Ovary (tissue), 3 donors: Measurements from ENCODE around the gene FLOT1.

Source experiments
- CTCF ChIP-seq, 3 donors: fragments of 450-650 bp in 2 of 3; fragments of 200-600 bp in 1 of 3; IDR thresholded peaks; one replicate each; pipeline versions ENCODE4 v1.5.1 to v1.8.0; 2016 to 2022; ENCODE audit warnings: antibody characterized with exemption in 3 of 3, mild to moderate bottlenecking in 1 of 3
- EP300 ChIP-seq: sonication (generic); formaldehyde crosslinking; IDR thresholded peaks from one replicate; pipeline ENCODE4 v1.6.1; 2017; ENCODE audit warnings: antibody characterized with exemption
- POLR2A ChIP-seq: fragments of 450-650 bp; IDR thresholded peaks from one replicate; pipeline ENCODE4 v1.6.1; 2017; ENCODE audit warnings: antibody characterized with exemption, mild to moderate bottlenecking, moderate library complexity
- donor health status: DM: no; HTN: no; CAD: no.

- TF ChIP-seq POLR2A (no peak), CTCF (IDR thresholded peaks at IDR 0.05) (no peak), EP300 (no peak)
Observed at GRCh38 chr6:30683183-30683979, 59.1 kb downstream of the FLOT1 start.
